ENCODE measurements around the gene ARFGAP3.

ARFGAP3 gene

DNA sequence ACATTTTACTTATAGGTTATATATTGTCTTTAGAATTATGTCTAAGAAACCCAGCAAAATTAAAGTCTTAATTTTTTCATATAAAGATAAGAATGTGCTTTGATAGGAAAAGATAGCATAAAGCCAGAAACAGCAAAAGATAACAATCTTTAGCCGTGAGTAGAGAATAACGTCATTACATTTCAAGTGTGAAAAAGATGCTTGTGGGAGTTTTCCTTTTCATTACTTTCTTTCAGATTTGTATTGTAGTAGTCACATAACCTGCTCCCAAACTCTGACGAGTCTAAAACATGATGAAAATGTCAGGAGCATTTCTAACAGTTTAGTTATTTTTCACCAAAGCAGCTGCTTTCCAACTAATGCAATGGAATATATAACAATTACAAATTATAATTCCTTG lies 31.3 kb downstream of the ARFGAP3 start:
- Mint-ChIP-seq H3K27me3 (no peaks in the 10 kb centered on the region), H3K4me1 (no peaks in the 10 kb centered on the region), H3K9me3 (peaks cover 3% of the 10 kb centered on the region), H3K36me3 (peaks cover 50% of the 10 kb centered on the region), H3K4me3 (no peak overlapping the region), H3K27ac (no peak overlapping the region)
- no peak for ATAC-seq

- H3K9me3 Mint-ChIP-seq = peaks cover 3% of the 10 kb centered on the region
- ATAC-seq = no peak
- H3K36me3 Mint-ChIP-seq = peaks cover 36% of the 10 kb centered on the region
- H3K4me3 Mint-ChIP-seq = no peak overlapping the region
- no peaks in the 10 kb centered on the region for H3K27me3 Mint-ChIP-seq
- no peak overlapping the region for H3K27ac Mint-ChIP-seq
- H3K4me1 Mint-ChIP-seq = no peaks in the 10 kb centered on the region
Observed at GRCh38 chr22:42821386-42821785, 35.7 kb downstream of the ARFGAP3 start.

GRCh38 chr22:42820045-42820763 lies 36.9 kb downstream of the ARFGAP3 start:
- Mint-ChIP-seq H3K27ac (no peak overlapping the region), H3K4me3 (no peak overlapping the region), H3K36me3 (peaks cover 37% of the 10 kb centered on the region), H3K4me1 (no peaks in the 10 kb centered on the region), H3K9me3 (peaks cover 3% of the 10 kb centered on the region), H3K27me3 (no peaks in the 10 kb centered on the region)
- ATAC-seq = no peak

DNA sequence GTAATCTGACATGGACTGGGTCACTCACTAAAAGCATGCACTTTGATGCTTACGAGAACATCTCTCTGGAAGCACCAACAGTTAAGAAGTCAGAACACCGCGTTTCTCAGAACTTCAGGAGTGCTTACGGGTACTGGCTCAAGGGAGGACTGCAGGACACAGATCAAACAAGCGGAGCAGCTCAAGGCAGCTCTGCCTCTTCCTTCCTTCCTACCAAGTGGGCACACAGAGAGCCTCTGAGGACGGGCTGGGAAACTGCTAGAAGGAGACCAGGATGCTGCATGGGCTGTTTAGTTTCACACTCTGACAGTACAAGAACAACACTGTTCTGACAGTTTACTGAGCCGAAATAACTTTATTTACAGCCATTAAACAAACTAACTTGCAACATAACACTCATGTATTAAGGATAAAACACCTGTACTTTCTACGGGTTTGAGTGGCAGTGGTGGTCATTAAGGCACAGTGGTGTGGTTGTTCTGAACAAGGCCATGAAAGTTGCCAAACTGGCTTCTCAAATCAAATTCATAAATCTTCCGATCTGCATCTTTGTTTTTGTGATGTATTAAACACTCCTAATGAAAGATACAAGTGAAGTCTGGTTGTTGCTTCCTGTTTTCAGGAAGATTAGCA lies 37.5 kb downstream of the ARFGAP3 start:
- H3K9me3 Mint-ChIP-seq = peaks cover 3% of the 10 kb centered on the region
- no peak overlapping the region for H3K4me3 Mint-ChIP-seq
- H3K27me3 Mint-ChIP-seq = no peaks in the 10 kb centered on the region
- peaks cover 33% of the 10 kb centered on the region for H3K36me3 Mint-ChIP-seq
- H3K27ac Mint-ChIP-seq = no peak overlapping the region
- H3K4me1 Mint-ChIP-seq = no peaks in the 10 kb centered on the region
- ATAC-seq = no peak

- Mint-ChIP-seq H3K36me3 (peaks cover 43% of the 10 kb centered on the region), H3K4me3 (no peak overlapping the region), H3K27ac (no peak overlapping the region), H3K9me3 (peaks cover 3% of the 10 kb centered on the region), H3K4me1 (no peaks in the 10 kb centered on the region), H3K27me3 (no peaks in the 10 kb centered on the region)
- no peak for ATAC-seq
Observed at GRCh38 chr22:42817556-42817955, 39.5 kb downstream of the ARFGAP3 start.

GRCh38 chr22:42816336-42816735 lies 40.7 kb downstream of the ARFGAP3 start:
- H3K27me3 Mint-ChIP-seq = no peaks in the 10 kb centered on the region
- no peak for ATAC-seq
- peaks cover 41% of the 10 kb centered on the region for H3K36me3 Mint-ChIP-seq
- no peak overlapping the region for H3K4me3 Mint-ChIP-seq
- no peaks in the 10 kb centered on the region for H3K4me1 Mint-ChIP-seq
- no peak overlapping the region for H3K27ac Mint-ChIP-seq
- no peaks in the 10 kb centered on the region for H3K9me3 Mint-ChIP-seq

GRCh38 chr22:42814616-42815015 lies 42.5 kb downstream of the ARFGAP3 start:
- Mint-ChIP-seq H3K27ac (no peak overlapping the region), H3K9me3 (no peaks in the 10 kb centered on the region), H3K36me3 (peaks cover 37% of the 10 kb centered on the region), H3K4me1 (no peaks in the 10 kb centered on the region), H3K27me3 (no peaks in the 10 kb centered on the region), H3K4me3 (no peak overlapping the region)
- ATAC-seq = no peak

DNA sequence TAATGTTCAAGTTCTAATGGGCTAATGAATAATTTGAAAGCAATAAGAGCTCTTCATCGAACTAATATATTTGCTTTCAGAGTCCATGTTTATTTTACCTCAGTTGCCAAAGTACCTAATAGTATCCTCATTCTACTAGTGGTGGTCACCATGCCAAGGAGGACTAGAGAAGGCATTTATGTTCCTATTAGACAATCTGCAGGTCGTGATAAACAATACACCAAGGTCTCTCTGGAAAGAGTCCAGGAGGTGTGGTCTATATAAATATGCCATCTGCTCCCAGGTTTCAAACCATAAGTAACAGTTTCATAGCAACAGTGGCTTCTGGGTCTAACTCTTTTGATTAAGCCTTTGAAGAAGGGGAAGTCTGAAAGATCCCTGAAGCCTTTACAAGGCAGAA lies 42.9 kb downstream of the ARFGAP3 start:
- Mint-ChIP-seq H3K27me3 (no peaks in the 10 kb centered on the region), H3K36me3 (peaks cover 37% of the 10 kb centered on the region), H3K27ac (no peak overlapping the region), H3K9me3 (no peaks in the 10 kb centered on the region), H3K4me3 (no peak overlapping the region), H3K4me1 (no peaks in the 10 kb centered on the region)
- no peak for ATAC-seq

- H3K27ac Mint-ChIP-seq = no peak overlapping the region
- ATAC-seq = no peak
- peaks cover 37% of the 10 kb centered on the region for H3K36me3 Mint-ChIP-seq
- H3K4me3 Mint-ChIP-seq = no peak overlapping the region
- no peaks in the 10 kb centered on the region for H3K9me3 Mint-ChIP-seq
- no peaks in the 10 kb centered on the region for H3K4me1 Mint-ChIP-seq
- H3K27me3 Mint-ChIP-seq = no peaks in the 10 kb centered on the region
Observed at GRCh38 chr22:42813501-42813900, 43.6 kb downstream of the ARFGAP3 start.

DNA sequence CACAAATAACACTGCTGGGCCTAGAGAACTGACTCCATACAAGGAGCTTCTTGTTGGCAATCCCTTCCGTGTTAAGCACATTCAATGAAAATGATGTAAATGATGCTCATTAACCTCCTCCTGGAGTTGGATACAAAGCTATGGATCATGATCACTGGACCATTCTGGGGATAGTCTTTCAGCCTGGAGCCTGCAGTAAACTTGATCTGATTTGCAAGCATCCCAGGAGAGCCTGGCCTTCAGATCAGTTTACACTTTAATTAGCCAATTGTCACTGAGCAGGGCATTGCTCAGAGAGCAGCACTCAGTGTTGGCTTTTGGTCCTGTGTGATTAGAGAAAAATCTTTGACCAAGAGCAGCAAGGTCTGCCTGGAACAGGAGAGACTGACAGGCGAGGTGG lies 45.6 kb downstream of the ARFGAP3 start:
- Mint-ChIP-seq H3K4me3 (no peak overlapping the region), H3K36me3 (peaks cover 45% of the 10 kb centered on the region), H3K27me3 (no peaks in the 10 kb centered on the region), H3K4me1 (no peaks in the 10 kb centered on the region), H3K9me3 (no peaks in the 10 kb centered on the region), H3K27ac (no peak overlapping the region)
- no peak for ATAC-seq

GRCh38 chr22:42808521-42808920 lies 48.6 kb downstream of the ARFGAP3 start:
- Mint-ChIP-seq H3K4me1 (no peaks in the 10 kb centered on the region), H3K9me3 (no peaks in the 10 kb centered on the region), H3K27me3 (no peaks in the 10 kb centered on the region), H3K36me3 (peaks cover 52% of the 10 kb centered on the region), H3K27ac (no peak overlapping the region), H3K4me3 (no peak overlapping the region)
- ATAC-seq = no peak

- Mint-ChIP-seq H3K4me1 (no peaks in the 10 kb centered on the region), H3K27ac (no peak overlapping the region), H3K4me3 (no peak overlapping the region), H3K36me3 (peaks cover 48% of the 10 kb centered on the region), H3K9me3 (no peaks in the 10 kb centered on the region), H3K27me3 (no peaks in the 10 kb centered on the region)
- no peak for ATAC-seq
Observed at GRCh38 chr22:42807185-42807584, 49.9 kb downstream of the ARFGAP3 start.

DNA sequence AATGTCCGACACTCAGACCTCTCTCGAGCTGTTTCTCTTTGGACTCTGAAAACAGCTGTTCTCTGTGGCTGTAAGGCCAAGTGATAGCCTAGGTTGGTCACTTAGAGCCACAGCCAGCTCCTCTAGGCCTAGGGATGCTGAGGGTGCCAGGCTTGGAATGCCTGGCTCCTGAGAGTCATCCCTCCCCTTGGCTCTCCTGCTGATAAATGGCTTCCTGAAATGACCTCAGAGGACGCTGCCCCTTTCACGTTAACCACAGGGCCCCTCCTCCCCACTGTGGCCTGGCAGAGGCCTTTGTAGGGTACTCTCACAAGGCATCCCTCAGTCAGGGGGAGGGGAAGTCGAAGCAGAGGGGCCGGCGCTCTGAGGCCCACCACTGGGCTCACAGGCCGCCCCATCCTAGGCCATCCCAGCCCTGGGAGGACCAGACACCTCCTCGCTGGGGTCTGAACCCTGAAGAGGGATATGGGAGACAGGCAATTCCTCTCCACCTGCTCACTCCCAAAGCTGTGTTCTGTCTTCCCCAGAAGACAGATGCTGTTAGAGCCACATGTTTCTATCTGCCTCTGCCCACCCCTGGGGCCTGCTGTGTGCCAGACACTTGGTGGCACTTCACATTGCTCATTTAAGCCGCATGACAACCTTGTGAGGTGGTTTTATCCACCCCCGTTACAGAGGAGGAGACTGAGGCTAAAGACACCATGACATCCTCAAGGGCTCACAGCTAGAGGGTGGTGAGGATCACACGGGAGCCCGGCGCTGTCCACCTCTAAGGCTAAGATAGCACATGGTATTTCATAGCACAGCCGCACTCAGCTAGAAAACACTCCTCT lies 50.9 kb downstream of the ARFGAP3 start:
- Mint-ChIP-seq H3K4me3 (no peak overlapping the region), H3K27me3 (no peaks in the 10 kb centered on the region), H3K9me3 (no peaks in the 10 kb centered on the region), H3K4me1 (no peaks in the 10 kb centered on the region), H3K36me3 (peaks cover 51% of the 10 kb centered on the region), H3K27ac (peak overlapping the region; percentile 47)
- ATAC-seq = no peak

DNA sequence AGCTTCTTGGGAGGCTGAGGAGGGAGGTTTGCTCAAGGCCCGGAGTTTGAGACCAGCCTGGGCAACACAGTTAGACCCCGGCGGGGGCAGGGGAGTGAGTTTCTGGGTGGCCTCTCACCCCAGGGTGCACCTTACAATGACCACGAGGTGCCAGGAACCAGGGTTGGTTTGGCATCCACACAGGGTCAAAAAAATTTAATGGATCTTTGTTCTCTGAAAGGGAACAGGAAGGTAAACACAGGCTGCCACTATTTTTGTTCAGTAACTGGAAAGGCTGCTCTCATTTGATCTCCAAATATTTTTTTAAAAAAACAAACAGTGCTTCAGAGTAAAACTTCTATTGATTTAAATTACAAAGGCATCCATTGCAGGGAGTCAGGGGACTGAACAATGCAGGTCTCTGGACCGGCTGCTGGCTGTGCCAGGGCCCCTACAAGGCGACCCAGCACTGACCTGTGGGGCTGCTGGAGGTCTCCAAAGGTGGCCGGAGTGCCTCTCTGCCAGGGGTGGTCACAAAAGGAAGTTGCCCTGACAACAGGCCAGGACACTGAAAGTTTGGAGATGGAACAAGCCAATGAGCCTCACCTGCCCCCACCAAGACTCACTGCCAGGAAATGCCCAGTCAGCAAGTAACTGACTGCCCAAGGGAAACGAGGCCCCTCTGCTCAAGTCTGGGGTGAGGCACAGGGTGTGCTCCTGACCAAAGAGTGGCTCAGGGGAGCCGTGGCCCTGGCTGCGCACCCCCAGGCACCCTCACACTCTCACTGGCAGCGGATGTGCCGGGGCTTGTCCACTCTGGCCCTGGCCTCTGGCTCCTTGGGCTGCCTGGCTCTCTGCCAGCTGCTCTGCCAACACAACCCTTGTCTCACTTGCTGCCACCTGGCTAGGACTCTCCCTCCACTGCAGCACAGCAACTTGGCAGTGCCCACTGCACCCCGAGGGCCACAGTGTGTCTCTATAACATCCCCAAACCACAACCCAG lies 51.8 kb downstream of the ARFGAP3 start:
- H3K4me1 Mint-ChIP-seq = no peaks in the 10 kb centered on the region
- H3K36me3 Mint-ChIP-seq = peaks cover 58% of the 10 kb centered on the region
- no peaks in the 10 kb centered on the region for H3K9me3 Mint-ChIP-seq
- ATAC-seq = no peak
- H3K4me3 Mint-ChIP-seq = no peak overlapping the region
- H3K27me3 Mint-ChIP-seq = no peaks in the 10 kb centered on the region
- H3K27ac Mint-ChIP-seq = peak overlapping the region; percentile 47

- no peaks in the 10 kb centered on the region for H3K4me1 Mint-ChIP-seq
- no peak for ATAC-seq
- no peaks in the 10 kb centered on the region for H3K9me3 Mint-ChIP-seq
- H3K27ac Mint-ChIP-seq = no peak overlapping the region
- no peaks in the 10 kb centered on the region for H3K27me3 Mint-ChIP-seq
- H3K4me3 Mint-ChIP-seq = no peak overlapping the region
- peaks cover 65% of the 10 kb centered on the region for H3K36me3 Mint-ChIP-seq
Observed at GRCh38 chr22:42803389-42803788, 53.7 kb downstream of the ARFGAP3 start.
